CD4-positive, alpha-beta T cell treated with Interleukin-1 beta for 1 hour (primary cell): ENCODE results near the gene NEK8.
A peak's percentile ranks its signal among the peaks of the same experiment; 100 is the strongest.

ENCODE experiments used
- DNase-seq, 2 donors: peaks; one replicate each; pipeline ENCODE4 v3.0.0-alpha.2; 2020 to 2022

NEK8 gene

DNA sequence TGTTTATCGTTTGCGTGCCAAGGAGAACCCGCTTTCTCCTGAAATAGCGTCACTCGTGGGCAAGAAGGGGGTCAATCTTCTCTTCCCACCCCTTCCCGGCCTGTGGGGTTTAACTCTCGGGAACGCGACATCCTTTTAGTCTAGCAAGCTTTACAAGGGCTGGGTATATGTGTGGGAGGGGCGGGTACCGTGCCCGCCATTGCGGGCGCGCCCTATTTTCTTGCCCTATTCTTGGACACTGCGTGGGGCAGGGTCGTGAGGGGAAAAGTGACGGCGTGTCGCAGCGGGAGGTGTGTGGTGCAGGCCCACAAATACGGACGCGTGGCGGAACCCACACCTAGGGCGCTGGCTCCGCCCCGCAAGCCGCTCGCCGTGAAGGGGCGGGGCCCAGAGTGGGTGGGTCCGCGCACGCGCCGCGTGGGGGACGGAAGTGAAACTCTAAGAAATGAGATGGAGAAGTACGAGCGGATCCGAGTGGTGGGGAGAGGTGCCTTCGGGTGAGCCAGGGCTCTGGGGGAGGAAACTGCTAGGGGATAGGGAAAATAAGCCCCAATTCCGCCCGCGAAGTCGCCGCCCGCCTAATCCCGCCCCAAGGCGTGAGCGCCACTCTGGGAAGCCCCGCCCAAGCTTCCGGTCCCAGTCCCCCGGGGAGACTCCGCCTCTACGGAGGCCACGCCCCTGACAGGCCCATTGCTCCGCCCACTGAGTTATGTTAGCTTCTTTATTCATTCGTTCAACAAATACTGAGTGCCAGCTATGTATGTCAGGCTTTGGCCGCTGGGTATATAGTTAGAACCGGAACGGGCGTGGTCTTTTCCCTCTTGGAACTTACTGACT is at the start of gene NEK8:
TSS of gene NEK8 (plus strand) at position 425 of the 837 bp plus-strand sequence. CDS start at position 451, 26 bp downstream.
- DNase-seq, result peak; percentile 95 to 97

DNA sequence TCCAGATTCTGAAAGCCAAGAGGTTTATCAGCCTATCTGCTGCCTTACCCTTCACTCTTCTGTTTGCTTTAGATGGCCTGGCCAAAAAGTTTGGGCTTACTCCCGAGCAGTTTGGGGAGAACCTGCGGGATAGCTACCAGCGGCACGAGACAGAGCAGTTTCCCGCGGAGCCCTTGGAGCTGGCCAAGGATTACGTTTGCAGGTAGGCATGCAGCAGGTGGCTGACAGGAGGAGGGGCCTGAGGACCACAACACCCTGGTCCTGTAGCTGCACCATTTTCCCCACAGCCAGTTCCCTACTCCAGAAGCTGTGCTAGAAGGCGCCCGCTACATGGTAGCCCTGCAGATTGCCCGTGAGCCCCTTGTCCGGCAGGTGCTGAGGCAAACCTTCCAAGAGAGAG is 45.9 kb upstream of the NEK8 start:
- no peak for DNase-seq

DNA sequence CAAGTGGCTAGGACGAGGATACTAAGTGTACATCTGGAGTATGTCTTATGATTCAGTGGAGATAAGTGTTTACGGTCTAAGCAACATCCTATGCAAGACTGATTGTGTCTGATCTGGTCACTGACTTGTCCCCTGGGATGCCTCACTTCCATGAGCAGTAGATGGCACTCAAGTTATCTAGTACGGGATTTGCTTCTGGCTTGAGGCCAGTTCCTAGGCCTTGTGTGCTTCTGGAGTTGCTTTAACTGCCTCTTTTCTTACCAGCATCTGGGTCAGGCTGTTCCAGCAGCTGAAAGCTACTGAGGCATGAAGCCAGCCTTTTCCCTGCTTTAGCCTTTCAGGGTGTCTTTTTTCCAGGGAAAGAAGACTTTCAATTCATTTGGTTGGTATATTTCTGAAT is 43.6 kb upstream of the NEK8 start:
- DNase-seq, result no peak

DNA sequence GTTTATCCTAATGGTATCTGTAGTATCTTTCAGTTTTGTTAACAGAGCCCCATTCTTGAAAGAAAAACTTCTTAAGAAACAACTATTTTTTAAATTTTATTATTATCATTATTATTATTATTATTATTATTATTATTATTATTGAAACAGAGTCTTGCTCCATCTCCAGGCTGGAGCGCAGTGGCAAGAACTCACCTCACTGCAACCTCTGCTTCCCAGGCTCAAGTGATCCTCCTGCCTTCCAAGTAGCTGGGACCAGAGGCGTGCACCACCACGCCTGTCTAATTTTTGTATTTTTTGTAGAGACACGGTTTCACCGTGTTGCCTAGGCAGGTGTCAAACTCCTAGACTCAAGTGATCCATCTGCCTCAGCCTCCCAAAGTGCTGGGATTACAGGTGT is 43.2 kb upstream of the NEK8 start:
- no peak for DNase-seq

DNA sequence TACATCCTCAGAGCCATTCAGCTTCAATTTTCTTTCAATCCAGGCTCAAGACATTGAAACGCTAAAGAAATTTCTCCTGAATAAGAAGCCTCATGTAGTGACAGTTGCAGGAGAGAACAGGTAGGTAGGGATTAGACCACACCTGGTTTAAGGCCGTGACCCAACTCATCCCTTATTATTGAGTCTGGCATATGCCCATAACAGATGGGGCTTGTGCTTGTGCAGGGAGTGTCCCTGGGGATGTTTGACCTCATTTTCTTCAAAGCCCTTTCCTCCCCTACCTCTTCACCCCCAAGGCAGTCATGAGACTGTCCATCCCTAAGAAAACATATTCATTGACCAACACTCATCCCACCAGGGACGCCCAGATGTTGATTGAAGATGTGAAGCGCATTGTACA is 42.3 kb upstream of the NEK8 start:
- no peak for DNase-seq

DNA sequence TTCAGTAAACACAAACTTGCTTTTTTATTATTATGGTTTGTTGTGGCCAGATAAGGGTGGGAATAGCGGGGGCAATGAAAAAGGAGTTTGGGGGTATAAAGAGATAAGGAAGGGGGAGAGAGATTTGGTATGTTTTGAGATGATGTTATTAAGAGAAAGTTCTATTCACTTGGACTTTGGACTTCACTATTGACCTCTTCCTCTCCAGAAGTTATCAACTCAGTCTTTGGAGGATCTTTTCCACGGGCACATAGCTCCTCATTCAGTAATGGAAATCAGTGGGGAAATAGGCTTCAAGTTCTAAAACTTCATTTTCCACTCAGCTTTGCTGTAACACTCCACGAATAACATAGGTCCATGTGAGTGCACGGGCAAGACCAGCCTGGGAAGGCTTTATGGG is 40.1 kb upstream of the NEK8 start:
- DNase-seq, result no peak

DNA sequence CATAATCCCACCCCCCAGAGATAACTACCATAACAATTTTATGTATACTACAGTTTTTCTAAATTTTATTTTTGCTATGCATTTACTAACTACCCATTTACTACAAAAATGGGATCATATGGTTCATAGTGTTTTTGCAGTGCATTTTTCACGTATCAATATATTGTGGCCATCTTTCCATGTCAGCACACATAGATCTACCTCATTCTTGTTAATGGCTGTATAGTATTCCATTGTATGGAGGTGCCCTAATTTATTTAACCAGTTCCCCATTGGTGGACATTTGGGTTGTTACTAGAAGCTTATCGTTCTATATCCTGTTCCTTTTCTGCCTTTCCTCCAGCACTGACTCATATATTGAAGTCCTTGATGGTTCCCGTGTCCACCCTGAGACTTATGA is 39.6 kb upstream of the NEK8 start:
- no peak for DNase-seq

DNA sequence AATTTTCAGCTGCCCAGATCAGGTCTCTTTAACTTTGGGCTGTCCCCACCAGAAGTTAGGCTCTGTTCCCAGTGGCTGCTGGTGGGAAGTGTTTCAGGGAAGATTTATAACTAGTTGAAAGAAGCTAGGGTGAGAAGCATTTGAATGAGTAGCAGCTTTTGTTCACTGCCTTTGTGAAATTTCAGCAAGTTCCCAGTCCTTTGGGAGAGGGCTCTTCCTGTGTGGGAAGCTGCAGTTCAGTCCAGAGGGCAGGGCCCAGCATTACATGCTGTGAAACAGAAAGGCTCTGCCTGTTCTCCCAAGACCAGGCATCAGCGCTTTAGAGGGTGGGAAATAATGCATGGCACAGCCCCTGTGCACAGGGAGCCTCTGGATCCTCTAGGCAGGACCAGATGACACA is 34.7 kb upstream of the NEK8 start:
- no peak for DNase-seq

DNA sequence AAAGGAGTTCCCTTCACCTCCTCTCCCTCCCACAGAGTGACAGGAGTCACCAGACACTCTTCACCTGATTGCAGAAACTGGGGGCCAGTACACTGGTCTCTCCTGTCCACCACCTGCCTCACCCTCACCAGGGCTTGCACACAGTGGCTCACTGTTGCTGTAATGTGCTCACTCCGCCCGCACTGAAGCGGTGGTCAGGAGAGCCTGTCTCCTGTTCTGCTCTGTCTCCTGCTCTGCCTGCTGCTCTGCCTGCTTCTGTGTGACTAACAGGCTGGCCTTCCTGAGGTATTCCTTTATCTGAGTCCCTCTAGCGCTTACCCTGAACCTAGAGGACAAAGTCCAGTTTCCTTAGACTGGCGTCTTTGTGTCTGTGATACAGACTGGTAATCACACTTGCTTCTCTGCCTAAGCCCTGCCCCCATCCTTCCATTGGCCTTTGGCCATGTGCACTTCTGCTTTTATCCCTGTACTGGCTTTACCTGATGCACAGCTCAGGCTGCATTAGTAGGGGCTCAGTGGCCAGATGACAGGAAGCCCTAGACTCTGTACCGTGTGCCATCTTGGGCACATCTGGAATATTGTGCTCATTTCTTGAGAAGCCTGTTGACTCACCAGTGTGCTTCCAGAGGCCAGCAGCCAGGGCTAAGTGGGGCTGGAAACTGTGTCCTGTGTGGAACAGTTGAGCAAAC is 30.2 kb upstream of the NEK8 start:
- no peak for DNase-seq

DNA sequence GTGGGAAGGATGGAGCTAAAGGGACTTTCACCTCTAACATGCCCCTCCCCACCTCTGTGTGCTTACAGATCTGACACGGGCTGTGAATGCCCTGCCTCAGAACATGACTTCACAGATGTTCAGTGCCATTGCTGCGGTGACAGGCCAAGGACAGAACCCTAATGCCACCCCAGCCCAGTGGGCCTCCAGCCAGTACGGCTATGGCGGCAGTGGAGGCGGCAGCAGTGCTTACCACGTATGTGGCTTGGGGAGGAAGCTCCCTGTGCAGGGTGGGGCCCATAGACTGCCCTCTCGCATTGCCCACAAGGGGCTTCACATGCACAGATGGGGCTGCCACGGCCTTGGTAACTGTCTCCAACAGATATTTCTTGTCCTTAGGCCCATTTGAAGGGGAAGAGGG is 28.3 kb upstream of the NEK8 start:
- no peak for DNase-seq

DNA sequence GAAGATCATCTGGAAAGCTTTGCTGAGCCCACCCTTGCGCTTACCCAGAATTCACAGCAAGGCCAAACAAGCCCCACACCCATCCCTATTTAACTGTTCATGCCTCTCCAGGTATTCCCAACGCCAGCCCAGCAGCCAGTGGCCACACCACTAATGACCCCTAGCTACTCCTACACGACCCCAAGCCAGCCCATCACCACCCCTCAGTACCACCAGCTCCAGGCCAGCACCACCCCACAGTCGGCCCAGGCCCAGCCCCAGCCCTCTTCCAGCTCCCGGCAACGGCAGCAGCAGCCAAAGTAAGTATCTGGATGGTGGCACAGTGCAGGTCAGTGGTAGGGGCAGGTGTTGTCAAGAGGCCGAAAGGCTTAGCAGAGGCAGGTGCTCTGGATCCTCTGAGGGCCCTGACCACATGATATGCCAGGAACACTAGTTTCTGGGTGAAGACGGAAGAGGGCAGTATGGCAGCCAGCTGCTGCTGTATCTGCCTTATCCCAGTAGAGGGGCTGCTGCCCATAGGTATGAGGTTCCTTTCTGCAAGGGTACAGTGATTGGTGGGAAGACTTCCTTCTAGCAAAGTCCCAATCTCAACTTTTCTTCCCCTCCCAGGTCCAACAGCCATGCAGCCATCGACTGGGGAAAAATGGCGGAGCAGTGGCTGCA is 27.6 kb upstream of the NEK8 start:
- DNase-seq, result no peak

DNA sequence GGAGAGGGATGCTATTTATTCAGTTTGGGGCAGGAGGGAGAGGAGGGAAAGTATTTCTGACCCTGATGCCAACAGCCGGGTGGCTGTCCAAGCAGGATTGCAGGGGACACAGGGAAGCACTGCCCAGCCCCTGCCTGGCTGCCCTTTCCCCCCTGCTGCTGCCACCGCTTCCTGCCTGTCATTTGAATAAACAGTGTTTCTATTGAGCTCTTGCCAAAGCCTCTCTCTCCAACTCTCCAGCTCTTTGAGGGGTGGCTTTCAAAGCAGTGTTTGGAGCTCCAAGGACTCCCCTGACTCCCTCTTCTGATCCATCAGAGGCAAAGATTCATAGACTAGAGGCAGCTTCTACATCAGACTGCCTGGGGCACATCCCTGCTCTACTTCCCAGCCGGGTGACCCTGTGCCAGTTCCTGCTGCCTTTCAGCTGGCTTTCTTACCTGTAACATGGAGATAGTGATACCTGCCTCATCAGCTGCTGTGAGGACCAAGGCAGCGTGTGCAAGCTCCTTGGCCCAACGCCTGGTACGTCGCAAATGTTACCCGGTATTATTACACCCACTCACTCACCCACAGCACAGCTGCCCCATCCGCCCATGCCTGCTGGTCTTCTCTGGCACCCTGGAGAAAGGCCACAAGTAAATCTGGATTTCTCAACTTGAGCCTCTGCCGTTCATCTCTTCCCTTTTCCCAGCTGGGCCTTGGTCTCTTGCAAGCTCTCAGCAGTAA is 26.4 kb upstream of the NEK8 start:
- DNase-seq, result no peak

DNA sequence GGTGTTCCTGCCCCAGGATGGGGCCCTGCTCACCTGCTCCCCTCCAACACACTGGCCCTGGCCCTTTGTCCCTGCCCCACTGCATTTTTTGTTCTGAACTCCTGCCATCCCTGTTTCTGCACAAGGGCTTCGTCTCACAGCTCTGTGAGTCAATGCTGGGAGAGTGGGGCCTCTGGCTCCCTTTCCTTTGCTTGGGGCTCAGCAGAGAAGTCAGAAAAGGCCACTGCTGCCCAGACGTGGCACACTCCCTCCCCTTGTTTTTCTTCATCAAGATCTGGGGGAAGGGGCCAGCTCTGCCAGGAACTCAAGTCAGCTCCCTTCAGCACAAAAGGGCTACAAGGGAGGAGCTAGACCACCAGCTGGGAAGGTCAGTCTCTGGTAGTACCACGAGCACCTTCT is 25.8 kb upstream of the NEK8 start:
- DNase-seq, result no peak

DNA sequence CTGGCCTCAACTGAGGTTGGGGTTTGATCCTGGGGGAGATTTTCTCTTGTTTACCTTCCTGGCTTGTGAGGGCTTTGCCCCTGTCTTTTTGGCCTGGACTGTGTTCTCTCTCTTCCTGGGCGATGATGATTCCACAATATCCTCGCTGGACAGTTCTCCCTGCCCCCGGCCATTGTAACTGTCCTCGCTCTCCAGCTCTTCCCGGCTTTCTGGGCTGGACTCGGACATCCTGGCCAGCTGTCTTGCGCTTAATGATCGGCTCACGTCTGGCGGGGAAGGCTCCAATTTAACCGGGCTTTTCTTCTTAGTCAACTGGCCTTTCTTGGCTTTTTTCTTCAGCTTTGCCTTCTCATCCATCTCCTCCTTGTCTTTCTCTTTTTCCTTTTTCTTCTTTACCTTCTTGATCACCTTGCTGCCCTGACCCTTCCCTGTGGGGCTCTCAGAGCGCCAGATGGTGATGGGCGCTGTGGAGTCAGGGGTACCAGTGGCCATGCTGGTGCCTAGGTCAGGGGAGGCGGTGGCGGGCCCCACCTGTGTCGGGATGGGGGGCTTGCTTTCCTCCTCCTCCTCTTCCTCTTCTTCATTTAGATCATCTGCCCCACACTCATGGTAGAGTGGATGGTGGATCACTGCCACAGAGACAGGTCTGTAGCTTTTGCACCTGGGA is 24.9 kb upstream of the NEK8 start:
- no peak for DNase-seq

DNA sequence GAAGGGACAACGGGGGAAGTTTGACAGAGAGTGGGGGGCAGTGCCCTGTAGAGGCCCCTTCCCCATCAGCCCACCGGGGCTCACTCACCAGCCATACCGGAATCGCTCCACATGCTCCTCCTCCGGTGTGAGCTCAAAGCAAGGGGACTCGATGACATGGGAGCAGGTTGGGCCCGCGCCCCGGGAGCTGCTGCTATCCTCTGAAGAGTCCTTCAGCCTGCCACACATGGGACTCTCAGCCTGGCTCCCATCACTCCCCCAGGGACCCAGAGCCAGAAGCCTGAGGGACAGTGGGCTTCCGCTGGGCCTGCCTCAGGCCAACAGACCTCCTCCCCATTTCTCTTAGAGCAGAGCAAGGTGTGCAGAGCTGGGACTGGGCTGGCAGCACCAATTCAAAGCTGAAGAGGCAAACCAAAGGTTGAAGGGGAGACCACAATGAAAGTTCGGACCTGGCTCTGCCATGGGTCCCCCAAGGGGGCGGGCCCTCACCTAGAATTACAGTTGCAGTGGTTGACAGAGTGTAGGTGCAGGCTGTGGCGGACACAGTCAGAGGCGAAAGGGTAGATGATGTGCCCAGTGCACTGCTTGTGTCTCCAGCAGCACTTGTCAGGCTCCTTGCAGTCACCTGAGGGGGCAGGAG is 24.2 kb upstream of the NEK8 start:
- DNase-seq, result no peak

DNA sequence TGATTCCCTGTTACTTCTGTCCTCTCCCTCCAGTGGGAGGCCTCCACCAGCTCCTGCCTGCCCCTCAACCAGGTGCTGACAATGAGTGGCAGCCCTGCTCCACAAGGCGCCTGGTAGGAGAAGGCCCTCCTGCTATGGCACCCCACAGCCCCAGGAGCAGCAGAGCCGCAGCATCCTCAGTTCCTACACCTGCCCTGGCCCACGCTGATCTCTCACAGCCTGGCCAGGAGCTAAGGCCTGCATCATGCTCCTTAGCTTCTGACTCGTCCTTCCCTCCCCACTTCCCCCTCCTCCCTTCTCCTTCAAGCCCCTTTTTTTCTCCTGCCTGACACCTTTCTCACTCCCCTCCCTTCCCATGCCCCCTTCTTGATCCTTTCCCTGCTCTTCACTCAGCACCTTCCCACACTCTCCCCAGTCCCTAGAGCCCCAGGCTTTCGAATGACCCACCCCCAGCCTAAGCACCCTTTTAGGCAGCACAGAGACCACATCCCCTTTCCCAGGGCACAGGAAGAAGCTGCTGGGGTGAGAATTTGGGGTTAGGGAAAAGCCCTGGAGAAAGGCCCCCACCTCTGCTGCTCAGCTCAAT is 23.4 kb upstream of the NEK8 start:
- no peak for DNase-seq

DNA sequence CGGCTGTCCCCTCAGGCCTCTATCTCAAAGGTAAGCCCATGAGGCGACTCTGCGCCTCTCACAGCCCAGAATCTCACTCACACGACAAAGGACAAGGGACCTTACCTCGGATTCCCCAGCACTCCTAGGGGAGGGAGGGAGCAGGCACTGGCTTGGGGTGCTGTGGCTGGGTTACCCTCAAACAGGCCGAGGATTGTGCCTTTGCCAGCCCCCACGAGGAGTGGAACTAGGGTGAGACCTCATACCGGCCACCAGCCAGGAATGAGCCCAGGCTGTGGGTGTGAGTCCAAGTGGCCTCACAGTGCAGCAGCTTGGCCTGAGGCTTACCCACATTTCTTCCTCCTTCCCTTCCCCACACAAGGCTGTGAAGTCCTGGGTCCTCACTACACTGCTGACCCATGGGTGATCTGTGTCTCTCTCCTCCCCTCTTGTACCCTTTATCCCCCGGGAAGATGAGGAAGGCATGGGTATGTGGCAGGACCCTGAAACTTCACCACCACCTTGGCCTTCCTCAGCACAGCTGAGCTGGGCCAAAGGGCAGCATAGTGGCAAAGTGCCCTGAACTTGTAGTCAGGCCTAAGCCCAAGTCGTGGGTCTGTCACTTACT is 22.8 kb upstream of the NEK8 start:
- DNase-seq, result no peak

DNA sequence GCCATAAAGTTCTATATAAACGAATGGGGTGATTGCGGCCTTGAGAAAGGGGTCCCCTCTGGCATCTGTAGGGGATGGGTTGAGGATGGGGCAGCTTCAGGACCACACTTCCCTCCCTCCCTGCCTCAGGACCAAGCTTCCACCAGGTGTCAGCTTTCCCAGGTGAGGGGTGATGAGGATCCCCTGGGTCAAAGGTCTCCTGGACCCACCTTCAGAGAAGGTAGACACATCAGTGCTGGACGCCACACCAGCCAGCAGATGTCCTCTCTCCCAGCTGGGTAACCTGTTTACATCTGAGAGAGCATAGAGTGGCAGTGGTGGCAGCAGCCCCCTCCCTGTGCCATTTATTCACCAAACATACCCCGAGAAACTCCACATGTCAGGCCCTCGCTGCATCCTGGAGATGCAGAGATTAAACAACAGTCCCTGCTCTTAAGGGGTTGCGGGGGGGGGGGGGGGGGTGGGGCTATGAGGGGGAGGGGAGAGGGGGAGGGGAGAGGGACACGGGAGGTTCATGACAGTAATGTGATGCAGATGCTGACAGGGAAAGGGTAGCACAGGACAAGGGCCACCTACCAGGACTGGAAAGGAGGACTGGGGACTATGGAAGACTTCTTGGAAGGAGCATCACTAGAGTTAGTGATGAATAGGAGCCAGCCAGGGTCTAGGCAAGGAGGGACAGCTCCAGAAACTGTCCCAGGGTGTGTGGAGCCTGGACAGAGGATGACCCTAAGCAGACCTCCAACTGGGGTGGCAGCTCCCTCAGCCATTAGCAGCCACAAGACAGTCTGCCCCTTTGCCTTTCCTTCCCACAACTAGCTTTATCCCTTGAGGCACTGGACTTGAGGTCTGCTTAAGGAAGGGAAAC is 21.9 kb upstream of the NEK8 start:
- no peak for DNase-seq

DNA sequence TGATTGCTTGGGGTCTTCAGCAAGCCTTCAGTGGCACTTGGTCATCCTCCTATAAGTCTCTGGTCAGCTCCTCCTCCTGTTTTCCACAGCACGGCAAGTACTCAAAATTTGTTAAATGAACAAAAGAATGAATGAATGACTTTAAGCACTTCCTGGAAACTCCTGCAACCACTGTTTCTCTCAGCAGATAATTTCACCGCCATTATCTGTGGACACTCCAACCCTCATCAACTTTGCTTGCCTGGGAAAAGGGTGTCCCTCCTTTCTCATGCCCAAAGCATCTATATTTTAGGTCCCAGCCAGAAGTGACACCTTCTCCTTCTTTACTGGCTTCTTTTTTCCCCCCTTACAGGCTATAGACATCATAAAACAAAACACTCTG is 21.3 kb upstream of the NEK8 start:
- no peak for DNase-seq
